WTC11 (cell line): ENCODE results near the gene VTI1A. TPM values are rescaled to one million over a fixed set of nuclear protein-coding genes. Genes with fewer than 3 reads are reported as not detected.

Experiments used
- ATAC-seq: fragments of 200-7000 bp; cut with Tn5 transposase; 2 replicates; pipeline ENCODE4 v1.10.0; 2021; ENCODE audit warnings: mild to moderate bottlenecking, moderate library complexity
- CTCF ChIA-PET: fragments of 300-600 bp; sonication (Branson Sonifier 250); formaldehyde crosslinking; loops from one replicate; lab custom pipeline; 2021; ENCODE audit warnings: antibody characterized with exemption; lab: Charles Lee
- POLR2A ChIA-PET: fragments of 350-600 bp; sonication (Branson Sonifier 250); formaldehyde crosslinking; loops from one replicate; lab custom pipeline; 2021; ENCODE audit warnings: antibody characterized with exemption; lab: Charles Lee
- DNase-seq: peaks from one replicate; pipeline ENCODE4 v3.0.0; 2021; ENCODE audit warnings: low spot score
- H3K27ac Mint-ChIP-seq: 2 replicates; pipeline ENCODE4 v1.8.0; 2021; ENCODE audit warnings: mixed read lengths
- H3K27me3 Mint-ChIP-seq: 2 replicates; pipeline ENCODE4 v1.8.0; 2021; ENCODE audit warnings: low read depth, mild to moderate bottlenecking, moderate library complexity, mixed read lengths
- H3K36me3 Mint-ChIP-seq: 2 replicates; pipeline ENCODE4 v1.8.0; 2021; ENCODE audit warnings: mixed read lengths
- H3K4me1 Mint-ChIP-seq: 2 replicates; pipeline ENCODE4 v1.8.0; 2022; ENCODE audit warnings: mixed read lengths
- H3K4me3 Mint-ChIP-seq: 2 replicates; pipeline ENCODE4 v1.8.0; 2021; ENCODE audit warnings: mild to moderate bottlenecking, moderate library complexity, mixed read lengths
- H3K9me3 Mint-ChIP-seq: 2 replicates; pipeline ENCODE4 v1.8.0; 2021; ENCODE audit warnings: mixed read lengths
- ARID4B ChIP-seq: sonication (generic); formaldehyde crosslinking; IDR thresholded peaks from 2 replicates; pipeline ENCODE4 v1.8.0; 2023; ENCODE audit warnings: missing genetic modification reagents, mild to moderate bottlenecking, borderline replicate concordance
- CBFB ChIP-seq: sonication (generic); formaldehyde crosslinking; IDR thresholded peaks from 2 replicates; pipeline ENCODE4 v1.8.1; 2022; ENCODE audit warnings: mild to moderate bottlenecking, low read depth, missing genetic modification reagents
- CREB1 ChIP-seq: sonication (generic); formaldehyde crosslinking; IDR thresholded peaks from 2 replicates; pipeline ENCODE4 v1.8.0; 2023; ENCODE audit warnings: mild to moderate bottlenecking, missing genetic modification reagents
- ERG ChIP-seq: fragments of 250-450 bp; sonication (Bioruptor Pico); IDR thresholded peaks from 2 replicates; pipeline ENCODE4 v1.8.0; 2021; ENCODE audit warnings: mild to moderate bottlenecking
- ESRRA ChIP-seq: sonication (generic); formaldehyde crosslinking; IDR thresholded peaks from 2 replicates; pipeline ENCODE4 v1.8.1; 2022; ENCODE audit warnings: mild to moderate bottlenecking, missing genetic modification reagents, borderline replicate concordance
- FOXP4 ChIP-seq: sonication (generic); formaldehyde crosslinking; IDR thresholded peaks from 2 replicates; pipeline ENCODE4 v1.8.0; 2022; ENCODE audit warnings: mild to moderate bottlenecking, missing genetic modification reagents
- HMGA2 ChIP-seq: fragments of 250-450 bp; sonication (Bioruptor Pico); IDR thresholded peaks from 2 replicates; pipeline ENCODE4 v1.4.0; 2021; ENCODE audit warnings: mild to moderate bottlenecking, moderate library complexity
- MLX ChIP-seq: sonication (generic); formaldehyde crosslinking; IDR thresholded peaks from 2 replicates; pipeline ENCODE4 v1.8.1; 2023; ENCODE audit warnings: mild to moderate bottlenecking, missing genetic modification reagents, moderate library complexity
- NR3C1 ChIP-seq: sonication (generic); formaldehyde crosslinking; conservative IDR thresholded peaks from 2 replicates; pipeline ENCODE4 v1.8.1; 2023; ENCODE audit warnings: low read depth, mild to moderate bottlenecking, missing genetic modification reagents
- SOX15 ChIP-seq: fragments of 250-450 bp; sonication (Bioruptor Pico); IDR thresholded peaks from 2 replicates; pipeline ENCODE4 v1.9.0; 2021; ENCODE audit warnings: mild to moderate bottlenecking
- STAT6 ChIP-seq: sonication (generic); formaldehyde crosslinking; conservative IDR thresholded peaks from 2 replicates; pipeline ENCODE4 v1.8.1; 2023; ENCODE audit warnings: mild to moderate bottlenecking, low read depth, missing genetic modification reagents, moderate library complexity
- TCF7 ChIP-seq: sonication (generic); formaldehyde crosslinking; IDR thresholded peaks from 2 replicates; pipeline ENCODE4 v1.8.0; 2022; ENCODE audit warnings: mild to moderate bottlenecking, low read depth, missing genetic modification reagents, moderate library complexity
- TP53 ChIP-seq: sonication (generic); formaldehyde crosslinking; IDR thresholded peaks from 2 replicates; pipeline ENCODE4 v1.8.1; 2023; ENCODE audit warnings: mild to moderate bottlenecking, missing genetic modification reagents
- ZNF416 ChIP-seq: fragments of 250-450 bp; sonication (Bioruptor Pico); IDR thresholded peaks from 2 replicates; pipeline ENCODE4 v1.9.0; 2021; ENCODE audit warnings: mild to moderate bottlenecking, inconsistent platforms
- ZNF423 ChIP-seq: fragments of 250-450 bp; sonication (Bioruptor Pico); IDR thresholded peaks from 2 replicates; pipeline ENCODE4 v2.1.2; 2022; ENCODE audit warnings: mild to moderate bottlenecking, moderate library complexity
- ZNF425 ChIP-seq: fragments of 250-450 bp; sonication (Bioruptor Pico); conservative IDR thresholded peaks from 2 replicates; pipeline ENCODE4 v1.9.0; 2021; ENCODE audit warnings: mild to moderate bottlenecking
- ZNF532 ChIP-seq: fragments of 250-450 bp; sonication (Bioruptor Pico); IDR thresholded peaks from 2 replicates; pipeline ENCODE4 v1.9.0; 2021; ENCODE audit warnings: mild to moderate bottlenecking, borderline replicate concordance
- total RNA-seq: library from RNA; stranded (reverse); gene quantifications from 3 replicates; pipeline ENCODE4 v1.2.3, GENCODE V29; 2021

The VTI1A gene
- total RNA-seq, 1 experiment from 2014 or later, result 20.1 TPM

GRCh38 chr10:112421731-112422130 is 25.3 kb upstream of the VTI1A start (continued):
- TF ChIP-seq ZNF532 (no peak), ZNF423 (CRISPR knock-in tag) (no peak), MLX (CRISPR knock-in tag) (no peak), CBFB (CRISPR knock-in tag) (no peak), ERG (CRISPR knock-in tag) (no peak), TCF7 (CRISPR knock-in tag) (no peak), ARID4B (CRISPR knock-in tag) (no peak), STAT6 (CRISPR knock-in tag) (no peak), NR3C1 (no peak)

- Mint-ChIP-seq H3K4me1 (no peaks in the 10 kb centered on the region), H3K27ac (no peak overlapping the region), H3K4me3 (no peak overlapping the region), H3K27me3 (no peaks in the 10 kb centered on the region), H3K36me3 (no peaks in the 10 kb centered on the region), H3K9me3 (no peaks in the 10 kb centered on the region)
- ATAC-seq, result no peak
- no peak for DNase-seq
- POLR2A ChIA-PET, result no interaction called here
- CTCF ChIA-PET, result interaction anchor here (0.5 to 1.6 kb wide), 3 partner anchors 10 to 493 kb away, joined by 3 to 8 read pairs (median 5); no protein-coding TSS in a partner anchor
- no peak for TF ChIP-seq FOXP4
- TF ChIP-seq ZNF425 (CRISPR knock-in tag), result no peak
- TF ChIP-seq SOX15 (CRISPR knock-in tag), result no peak
- no peak for TF ChIP-seq ERG (CRISPR knock-in tag)
- no peak for TF ChIP-seq ESRRA (CRISPR knock-in tag)
- no peak for TF ChIP-seq HMGA2 (CRISPR knock-in tag)
- TF ChIP-seq TP53 (CRISPR knock-in tag), result no peak
- no peak for TF ChIP-seq ZNF416 (CRISPR knock-in tag)
- no peak for TF ChIP-seq CREB1
Measured at GRCh38 chr10:112424651-112425050, 22.4 kb upstream of the VTI1A start.
